OCI-LY1 (cell line): Measurements from ENCODE around the gene CHAD.

Experiments
- H2AFZ ChIP-seq: fragments of 200-600 bp; sonication (generic), shearing (Covaris generic); 2 replicates; pipeline ENCODE4 v1.6.0; 2014; ENCODE audit warnings: antibody characterized with exemption, mild to moderate bottlenecking, low read length
- H3F3A ChIP-seq: fragments of 200-600 bp; sonication (generic), shearing (Covaris generic); 2 replicates; pipeline ENCODE4 v1.6.0; 2014; ENCODE audit warnings: mild to moderate bottlenecking, antibody characterized with exemption, low read length, moderate library complexity; ENCODE audit not compliant: insufficient read depth
- H3K27ac ChIP-seq: fragments of 200-600 bp; sonication (generic); 2 replicates; pipeline ENCODE4 v1.5.1; 2014; ENCODE audit warnings: low read length, mixed run types, mild to moderate bottlenecking, low read depth; ENCODE audit not compliant: poor library complexity, severe bottlenecking
- H3K27me3 ChIP-seq: fragments of 200-600 bp; sonication (generic); 2 replicates; pipeline ENCODE4 v1.6.0; 2014; ENCODE audit warnings: antibody characterized with exemption, mild to moderate bottlenecking, low read length, moderate library complexity; ENCODE audit not compliant: insufficient read depth
- H3K36me3 ChIP-seq: fragments of 200-600 bp; sonication (generic); 2 replicates; pipeline ENCODE4 v1.6.1; 2014; ENCODE audit warnings: mild to moderate bottlenecking, antibody characterized with exemption, low read length, moderate library complexity, mixed read lengths; ENCODE audit not compliant: insufficient read depth
- H3K4me1 ChIP-seq: fragments of 200-600 bp; sonication (generic); 2 replicates; pipeline ENCODE4 v1.5.1; 2014; ENCODE audit warnings: mild to moderate bottlenecking, low read length, moderate library complexity; ENCODE audit not compliant: insufficient read depth, severe bottlenecking
- H3K4me2 ChIP-seq: fragments of 200-600 bp; sonication (generic), shearing (Covaris generic); 2 replicates; pipeline ENCODE4 v1.6.1; 2014; ENCODE audit warnings: low read length
- H3K4me3 ChIP-seq: fragments of 200-600 bp; sonication (generic); 2 replicates; pipeline ENCODE4 v1.5.1; 2014; ENCODE audit warnings: low read length, low read depth, mild to moderate bottlenecking, mixed read lengths; ENCODE audit not compliant: poor library complexity, severe bottlenecking
- H3K79me2 ChIP-seq: fragments of 200-600 bp; shearing (Covaris generic); 2 replicates; pipeline ENCODE4 v1.6.1; 2016; ENCODE audit warnings: mixed run types, low read length, mixed read lengths; ENCODE audit not compliant: insufficient read depth
- H3K9ac ChIP-seq: fragments of 200-600 bp; sonication (generic), shearing (Covaris generic); 2 replicates; pipeline ENCODE4 v1.6.1; 2014; ENCODE audit warnings: mild to moderate bottlenecking, low read length, mixed read lengths
- H3K9me2 ChIP-seq: fragments of 200-600 bp; sonication (generic), shearing (Covaris generic); 2 replicates; pipeline ENCODE4 v1.6.1; 2014; ENCODE audit warnings: low read depth, mild to moderate bottlenecking, low read length, mixed read lengths
- H3K9me3 ChIP-seq: fragments of 200-600 bp; shearing (Covaris generic); 2 replicates; pipeline ENCODE4 v1.6.1; 2014; ENCODE audit warnings: low read length, mixed read lengths
- H4K20me1 ChIP-seq: fragments of 200-600 bp; sonication (generic), shearing (Covaris generic); 2 replicates; pipeline ENCODE4 v1.6.0; 2016; ENCODE audit warnings: mild to moderate bottlenecking, low read length; ENCODE audit not compliant: insufficient read depth
- EZH2 ChIP-seq: fragments of 200-600 bp; sonication (generic), shearing (Covaris generic); IDR thresholded peaks from 2 replicates; pipeline ENCODE4 v1.8.0; 2017; ENCODE audit warnings: borderline replicate concordance, mixed run types, mild to moderate bottlenecking, antibody characterized with exemption, low read length, moderate library complexity, mixed read lengths
- TF ChIP-seq, protein P1 (sequence below): fragments of 200-600 bp; sonication (generic), shearing (Covaris generic); IDR thresholded peaks from 2 replicates; pipeline ENCODE4 v1.5.1; 2017; ENCODE audit warnings: mild to moderate bottlenecking, antibody characterized with exemption, low read length, moderate library complexity, mixed read lengths

Gene CHAD, protein sequence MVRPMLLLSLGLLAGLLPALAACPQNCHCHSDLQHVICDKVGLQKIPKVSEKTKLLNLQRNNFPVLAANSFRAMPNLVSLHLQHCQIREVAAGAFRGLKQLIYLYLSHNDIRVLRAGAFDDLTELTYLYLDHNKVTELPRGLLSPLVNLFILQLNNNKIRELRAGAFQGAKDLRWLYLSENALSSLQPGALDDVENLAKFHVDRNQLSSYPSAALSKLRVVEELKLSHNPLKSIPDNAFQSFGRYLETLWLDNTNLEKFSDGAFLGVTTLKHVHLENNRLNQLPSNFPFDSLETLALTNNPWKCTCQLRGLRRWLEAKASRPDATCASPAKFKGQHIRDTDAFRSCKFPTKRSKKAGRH

DNA sequence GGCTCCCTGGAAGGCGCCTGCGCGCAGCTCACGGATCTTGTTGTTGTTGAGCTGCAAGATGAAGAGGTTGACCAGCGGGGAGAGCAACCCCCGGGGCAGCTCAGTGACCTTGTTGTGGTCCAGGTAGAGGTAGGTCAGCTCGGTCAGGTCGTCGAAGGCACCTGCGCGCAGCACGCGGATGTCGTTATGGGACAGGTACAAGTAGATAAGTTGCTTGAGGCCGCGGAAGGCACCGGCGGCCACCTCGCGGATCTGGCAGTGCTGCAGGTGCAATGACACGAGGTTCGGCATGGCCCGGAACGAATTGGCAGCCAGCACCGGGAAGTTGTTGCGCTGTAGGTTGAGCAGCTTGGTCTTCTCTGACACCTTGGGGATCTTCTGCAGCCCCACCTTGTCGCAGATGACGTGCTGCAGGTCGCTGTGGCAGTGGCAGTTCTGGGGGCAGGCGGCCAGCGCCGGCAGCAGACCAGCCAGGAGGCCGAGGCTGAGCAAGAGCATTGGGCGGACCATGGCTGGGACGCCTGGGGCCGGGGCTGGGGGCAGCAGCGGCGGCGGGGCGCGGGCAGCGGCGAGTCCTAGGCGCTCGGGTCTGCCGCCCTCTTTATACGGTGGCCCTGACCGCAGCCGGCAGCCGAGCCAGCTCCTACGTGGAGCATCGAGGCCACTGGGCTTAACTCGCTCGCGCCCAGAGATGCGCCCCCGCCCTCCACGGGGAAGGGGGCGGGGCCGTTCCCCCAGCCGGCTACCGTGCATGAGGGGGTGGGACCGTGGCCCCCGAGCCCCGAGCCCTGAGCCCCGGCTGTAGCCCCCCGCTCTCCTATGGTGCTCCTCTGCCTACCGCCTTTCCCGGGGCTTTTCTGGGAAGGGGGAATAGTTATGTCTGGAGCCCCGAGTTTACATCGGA is at the start of gene CHAD:
Gene CHAD (minus strand): TSS at position 577 of the 904 bp plus-strand sequence. CDS start 67 bp downstream, at position 510.
- H3K4me3 ChIP-seq: no peak within 1 kb of the TSS
- TF ChIP-seq, protein P1, sequence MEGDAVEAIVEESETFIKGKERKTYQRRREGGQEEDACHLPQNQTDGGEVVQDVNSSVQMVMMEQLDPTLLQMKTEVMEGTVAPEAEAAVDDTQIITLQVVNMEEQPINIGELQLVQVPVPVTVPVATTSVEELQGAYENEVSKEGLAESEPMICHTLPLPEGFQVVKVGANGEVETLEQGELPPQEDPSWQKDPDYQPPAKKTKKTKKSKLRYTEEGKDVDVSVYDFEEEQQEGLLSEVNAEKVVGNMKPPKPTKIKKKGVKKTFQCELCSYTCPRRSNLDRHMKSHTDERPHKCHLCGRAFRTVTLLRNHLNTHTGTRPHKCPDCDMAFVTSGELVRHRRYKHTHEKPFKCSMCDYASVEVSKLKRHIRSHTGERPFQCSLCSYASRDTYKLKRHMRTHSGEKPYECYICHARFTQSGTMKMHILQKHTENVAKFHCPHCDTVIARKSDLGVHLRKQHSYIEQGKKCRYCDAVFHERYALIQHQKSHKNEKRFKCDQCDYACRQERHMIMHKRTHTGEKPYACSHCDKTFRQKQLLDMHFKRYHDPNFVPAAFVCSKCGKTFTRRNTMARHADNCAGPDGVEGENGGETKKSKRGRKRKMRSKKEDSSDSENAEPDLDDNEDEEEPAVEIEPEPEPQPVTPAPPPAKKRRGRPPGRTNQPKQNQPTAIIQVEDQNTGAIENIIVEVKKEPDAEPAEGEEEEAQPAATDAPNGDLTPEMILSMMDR: no peak
- TF ChIP-seq EZH2: no peak
- no peak within 1 kb of the TSS for H3K9ac ChIP-seq
- no peak within 1 kb of the TSS for H3K4me2 ChIP-seq
- no peak within 1 kb of the TSS for H3K27ac ChIP-seq
- no peak within 1 kb of the TSS for H2AFZ ChIP-seq
- no peaks in the 10 kb centered on the region for H4K20me1 ChIP-seq
- H3K36me3 ChIP-seq: no peaks in the 10 kb centered on the region
- H3K4me1 ChIP-seq: no peaks in the 10 kb centered on the region
- no peaks in the 10 kb centered on the region for H3F3A ChIP-seq
- H3K79me2 ChIP-seq: no peaks in the 10 kb centered on the region
- H3K9me3 ChIP-seq: no peaks in the 10 kb centered on the region
- H3K9me2 ChIP-seq: no peaks in the 10 kb centered on the region
- H3K27me3 ChIP-seq: no peaks in the 10 kb centered on the region

DNA sequence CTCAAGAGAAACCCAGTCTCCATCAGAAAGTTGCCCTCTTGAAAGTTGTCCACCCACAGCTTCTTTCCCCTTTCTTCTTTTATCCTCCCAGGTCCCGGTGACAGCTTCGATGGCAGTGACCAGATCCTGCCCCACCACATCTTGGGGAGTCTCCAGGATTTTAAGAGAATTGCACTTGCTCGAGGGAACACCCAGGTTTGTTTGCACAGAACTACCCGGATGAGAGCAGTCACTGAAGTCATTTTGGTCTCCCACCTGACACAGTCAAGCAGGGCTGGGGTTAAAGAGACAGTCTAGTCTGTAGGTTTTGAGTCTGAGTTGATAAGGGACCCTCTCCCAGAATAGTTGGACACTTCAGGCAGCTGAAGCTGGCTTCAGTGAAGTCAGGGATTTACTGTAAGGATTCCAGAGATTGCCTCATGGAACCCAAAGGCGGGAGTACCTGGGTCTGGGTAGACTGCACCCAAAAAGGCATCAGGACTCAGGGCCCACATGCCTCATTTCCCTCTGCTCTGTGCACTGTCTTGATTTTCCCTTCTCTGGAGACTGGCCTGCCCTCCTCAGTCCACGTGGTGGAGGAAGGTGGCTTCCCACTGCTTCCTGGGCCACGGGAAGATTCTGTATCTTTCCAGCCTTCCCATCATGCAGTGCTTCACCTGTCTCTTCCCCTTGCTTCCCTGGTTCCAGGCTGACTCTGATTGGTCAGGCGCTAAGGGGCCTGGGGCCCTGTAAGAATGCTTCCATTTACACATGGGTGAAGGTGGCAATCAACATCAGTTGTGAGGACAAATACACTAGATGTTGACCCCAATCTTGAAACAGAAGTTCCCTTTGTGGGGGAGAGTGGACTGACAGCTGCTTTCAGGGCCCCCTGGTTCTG is 49.1 kb upstream of the CHAD start:
- H3K27ac ChIP-seq: no peak overlapping the region
- H3K4me3 ChIP-seq: no peak overlapping the region
- no peaks in the 10 kb centered on the region for H3K79me2 ChIP-seq
- no peak overlapping the region for H3K4me2 ChIP-seq
- no peak overlapping the region for H3K9ac ChIP-seq
- no peaks in the 10 kb centered on the region for H3K9me3 ChIP-seq
- no peaks in the 10 kb centered on the region for H3K4me1 ChIP-seq
- no peaks in the 10 kb centered on the region; the same call in 1 of the 2 replicates for H3K27me3 ChIP-seq
- H3K36me3 ChIP-seq: no peaks in the 10 kb centered on the region
- no peaks in the 10 kb centered on the region for H4K20me1 ChIP-seq
- no peak overlapping the region for H2AFZ ChIP-seq
- TF ChIP-seq, protein P1: no peak
- no peak for TF ChIP-seq EZH2
- H3F3A ChIP-seq: no peaks in the 10 kb centered on the region
- no peaks in the 10 kb centered on the region for H3K9me2 ChIP-seq

DNA sequence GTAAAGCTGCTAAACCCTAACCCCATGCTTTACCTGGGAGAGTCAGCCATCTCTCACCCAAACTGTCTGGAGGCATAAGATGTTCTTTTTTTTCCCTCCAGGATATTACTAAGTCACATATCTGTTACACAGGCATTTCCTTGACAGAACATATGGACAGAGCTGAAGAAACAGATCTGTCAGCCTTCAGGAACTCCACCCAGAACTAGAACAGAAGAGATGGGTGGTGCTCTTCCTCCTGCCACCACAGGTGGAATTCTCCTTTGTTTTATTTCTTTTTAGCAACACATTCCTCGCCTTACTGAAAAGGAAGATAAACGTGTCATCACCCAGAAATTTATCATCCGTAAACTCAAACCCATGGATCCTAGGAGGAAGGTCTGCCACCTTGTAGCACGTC is 48.3 kb upstream of the CHAD start:
- H2AFZ ChIP-seq: no peak overlapping the region
- no peak overlapping the region for H3K9ac ChIP-seq
- no peak overlapping the region for H3K4me3 ChIP-seq
- no peaks in the 10 kb centered on the region for H3F3A ChIP-seq
- no peaks in the 10 kb centered on the region for H3K9me2 ChIP-seq
- H3K4me1 ChIP-seq: no peaks in the 10 kb centered on the region
- H3K36me3 ChIP-seq: no peaks in the 10 kb centered on the region
- H3K4me2 ChIP-seq: no peak overlapping the region
- no peak for TF ChIP-seq EZH2
- TF ChIP-seq, protein P1: no peak
- no peak overlapping the region for H3K27ac ChIP-seq
- no peaks in the 10 kb centered on the region for H4K20me1 ChIP-seq
- no peaks in the 10 kb centered on the region for H3K79me2 ChIP-seq
- H3K27me3 ChIP-seq: no peaks in the 10 kb centered on the region; the same call in 1 of the 2 replicates
- H3K9me3 ChIP-seq: no peaks in the 10 kb centered on the region
